GM21528 (cell line): ENCODE measurements around the gene GABPB1.

Experiments
- ATAC-seq: cut with Tn5 transposase; IDR thresholded peaks from one replicate; pipeline ENCODE4 v1.9.1; 2021; ENCODE audit warnings: mild to moderate bottlenecking, moderate library complexity; ENCODE audit not compliant: unreplicated experiment, low FRiP score

GABPB1 gene

GRCh38 chr15:50247819-50248655 is 107.0 kb downstream of the GABPB1 start:
- ATAC-seq, result peak; percentile 97

- no peak for ATAC-seq
These were observed 108.4 kb downstream of the GABPB1 start for GRCh38 chr15:50246631-50247030.

- ATAC-seq, result no peak
These were observed 109.9 kb downstream of the GABPB1 start for GRCh38 chr15:50244959-50245624.

- no peak for ATAC-seq
These were observed 110.8 kb downstream of the GABPB1 start for GRCh38 chr15:50244153-50244552.

GRCh38 chr15:50241684-50242450 is 113.1 kb downstream of the GABPB1 start:
- ATAC-seq, result no peak

- ATAC-seq, result no peak
These were observed 116.7 kb downstream of the GABPB1 start for GRCh38 chr15:50238255-50238654.

- no peak for ATAC-seq
These were observed 118.6 kb downstream of the GABPB1 start for GRCh38 chr15:50236433-50236832.

- ATAC-seq, result no peak
These were observed 119.2 kb downstream of the GABPB1 start for GRCh38 chr15:50235794-50236193.

- ATAC-seq, result no peak
These were observed 120.2 kb downstream of the GABPB1 start for GRCh38 chr15:50234764-50235163.

GRCh38 chr15:50233192-50233736 is 121.7 kb downstream of the GABPB1 start:
- no peak for ATAC-seq

- no peak for ATAC-seq
These were observed 122.2 kb downstream of the GABPB1 start for GRCh38 chr15:50232791-50233190.

- no peak for ATAC-seq
These were observed 123.2 kb downstream of the GABPB1 start for GRCh38 chr15:50231761-50232160.

- ATAC-seq, result no peak
These were observed 125.7 kb downstream of the GABPB1 start for GRCh38 chr15:50229336-50229735.

GRCh38 chr15:50228866-50229265 is 126.1 kb downstream of the GABPB1 start:
- ATAC-seq, result no peak

GRCh38 chr15:50227076-50227475 is 127.9 kb downstream of the GABPB1 start:
- no peak for ATAC-seq

- no peak for ATAC-seq
These were observed 129.1 kb downstream of the GABPB1 start for GRCh38 chr15:50225938-50226337.
